Neural cell (in vitro differentiated cells): Measurements from ENCODE around the gene CDYL.

Experiments
- EZH2 ChIP-seq: fragments of 200-600, 300-800 bp; shearing (Covaris generic), sonication (generic); IDR thresholded peaks from 2 replicates; pipeline ENCODE4 v1.6.1; 2014; ENCODE audit warnings: antibody characterized with exemption, low read length, borderline replicate concordance, mild to moderate bottlenecking; ENCODE audit not compliant: insufficient read depth, poor library complexity, severe bottlenecking
- SMC3 ChIP-seq: fragments of 450-650 bp; conservative IDR thresholded peaks from 2 replicates; pipeline ENCODE4 v1.6.1; 2014; ENCODE audit warnings: antibody characterized with exemption, mild to moderate bottlenecking, moderate library complexity; ENCODE audit not compliant: poor library complexity
- TF ChIP-seq, protein P1 (sequence below): IDR thresholded peaks from 2 replicates; pipeline ENCODE4 v1.6.1; 2012; ENCODE audit warnings: borderline replicate concordance
- TF ChIP-seq, protein P2 (sequence below): fragments of 450-650 bp; IDR thresholded peaks from 2 replicates; pipeline ENCODE4 v1.5.1; 2014; ENCODE audit warnings: antibody characterized with exemption, mild to moderate bottlenecking, moderate library complexity; ENCODE audit not compliant: poor library complexity, severe bottlenecking

- TF ChIP-seq, protein P1, sequence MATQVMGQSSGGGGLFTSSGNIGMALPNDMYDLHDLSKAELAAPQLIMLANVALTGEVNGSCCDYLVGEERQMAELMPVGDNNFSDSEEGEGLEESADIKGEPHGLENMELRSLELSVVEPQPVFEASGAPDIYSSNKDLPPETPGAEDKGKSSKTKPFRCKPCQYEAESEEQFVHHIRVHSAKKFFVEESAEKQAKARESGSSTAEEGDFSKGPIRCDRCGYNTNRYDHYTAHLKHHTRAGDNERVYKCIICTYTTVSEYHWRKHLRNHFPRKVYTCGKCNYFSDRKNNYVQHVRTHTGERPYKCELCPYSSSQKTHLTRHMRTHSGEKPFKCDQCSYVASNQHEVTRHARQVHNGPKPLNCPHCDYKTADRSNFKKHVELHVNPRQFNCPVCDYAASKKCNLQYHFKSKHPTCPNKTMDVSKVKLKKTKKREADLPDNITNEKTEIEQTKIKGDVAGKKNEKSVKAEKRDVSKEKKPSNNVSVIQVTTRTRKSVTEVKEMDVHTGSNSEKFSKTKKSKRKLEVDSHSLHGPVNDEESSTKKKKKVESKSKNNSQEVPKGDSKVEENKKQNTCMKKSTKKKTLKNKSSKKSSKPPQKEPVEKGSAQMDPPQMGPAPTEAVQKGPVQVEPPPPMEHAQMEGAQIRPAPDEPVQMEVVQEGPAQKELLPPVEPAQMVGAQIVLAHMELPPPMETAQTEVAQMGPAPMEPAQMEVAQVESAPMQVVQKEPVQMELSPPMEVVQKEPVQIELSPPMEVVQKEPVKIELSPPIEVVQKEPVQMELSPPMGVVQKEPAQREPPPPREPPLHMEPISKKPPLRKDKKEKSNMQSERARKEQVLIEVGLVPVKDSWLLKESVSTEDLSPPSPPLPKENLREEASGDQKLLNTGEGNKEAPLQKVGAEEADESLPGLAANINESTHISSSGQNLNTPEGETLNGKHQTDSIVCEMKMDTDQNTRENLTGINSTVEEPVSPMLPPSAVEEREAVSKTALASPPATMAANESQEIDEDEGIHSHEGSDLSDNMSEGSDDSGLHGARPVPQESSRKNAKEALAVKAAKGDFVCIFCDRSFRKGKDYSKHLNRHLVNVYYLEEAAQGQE: no peak
- TF ChIP-seq, protein P2, sequence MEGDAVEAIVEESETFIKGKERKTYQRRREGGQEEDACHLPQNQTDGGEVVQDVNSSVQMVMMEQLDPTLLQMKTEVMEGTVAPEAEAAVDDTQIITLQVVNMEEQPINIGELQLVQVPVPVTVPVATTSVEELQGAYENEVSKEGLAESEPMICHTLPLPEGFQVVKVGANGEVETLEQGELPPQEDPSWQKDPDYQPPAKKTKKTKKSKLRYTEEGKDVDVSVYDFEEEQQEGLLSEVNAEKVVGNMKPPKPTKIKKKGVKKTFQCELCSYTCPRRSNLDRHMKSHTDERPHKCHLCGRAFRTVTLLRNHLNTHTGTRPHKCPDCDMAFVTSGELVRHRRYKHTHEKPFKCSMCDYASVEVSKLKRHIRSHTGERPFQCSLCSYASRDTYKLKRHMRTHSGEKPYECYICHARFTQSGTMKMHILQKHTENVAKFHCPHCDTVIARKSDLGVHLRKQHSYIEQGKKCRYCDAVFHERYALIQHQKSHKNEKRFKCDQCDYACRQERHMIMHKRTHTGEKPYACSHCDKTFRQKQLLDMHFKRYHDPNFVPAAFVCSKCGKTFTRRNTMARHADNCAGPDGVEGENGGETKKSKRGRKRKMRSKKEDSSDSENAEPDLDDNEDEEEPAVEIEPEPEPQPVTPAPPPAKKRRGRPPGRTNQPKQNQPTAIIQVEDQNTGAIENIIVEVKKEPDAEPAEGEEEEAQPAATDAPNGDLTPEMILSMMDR: no peak
- TF ChIP-seq SMC3 (no peak), EZH2 (no peak)
Measured at GRCh38 chr6:4970739-4971395, 194.7 kb downstream of the CDYL start.
